IMR-90 (cell line): ENCODE measurements around the gene GCK. TPM values are rescaled to one million over a fixed set of nuclear protein-coding genes. Genes with fewer than 3 reads are reported as not detected.

Source experiments
- ATAC-seq: fragments of 200-7000 bp; cut with Tn5 transposase; 2 replicates; pipeline ENCODE4 v1.9.1; 2020; ENCODE audit warnings: low read depth, mild to moderate bottlenecking, moderate library complexity
- BruUV-seq: library from RNA; stranded (reverse); fragments of 400-500 nt; replicated peaks from 2 replicates; lab custom pipeline; 2021; lab: Mats Ljungman, UMichigan
- CTCF ChIA-PET: fragments of 300-600 bp; formaldehyde crosslinking; extraction: SDS; loops from one replicate; lab custom pipeline; 2021; ENCODE audit warnings: antibody characterized with exemption; lab: Yijun Ruan, JAX
- POLR2A ChIA-PET: fragments of 300-600 bp; sonication (Branson Sonifier 250); formaldehyde crosslinking; loops from one replicate; lab custom pipeline; 2022; ENCODE audit warnings: antibody characterized with exemption; ENCODE audit not compliant: unreplicated experiment; lab: Charles Lee
- DNase-seq: peaks from one replicate; pipeline ENCODE4 v3.0.0; 2013
- H2AFZ ChIP-seq: replicated peaks from 2 replicates; pipeline ENCODE3; 2013; ENCODE audit warnings: low read length, mild to moderate bottlenecking; ENCODE audit not compliant: poor library complexity
- H2AK5ac ChIP-seq: 2 replicates; pipeline ENCODE4 v1.6.1; 2013; ENCODE audit warnings: low read depth, low read length, inconsistent platforms
- H2AK9ac ChIP-seq: replicated peaks from 2 replicates; pipeline ENCODE3; 2013; ENCODE audit warnings: mild to moderate bottlenecking, low read depth, low read length, moderate library complexity; ENCODE audit not compliant: poor library complexity
- H2BK120ac ChIP-seq: 2 replicates; pipeline ENCODE4 v1.6.1; 2013; ENCODE audit warnings: low read depth, low read length, inconsistent platforms
- H2BK15ac ChIP-seq: 3 replicates; pipeline ENCODE4 v1.6.1; 2013; ENCODE audit warnings: low read depth, low read length, inconsistent platforms
- H2BK20ac ChIP-seq: 2 replicates; pipeline ENCODE4 v1.6.1; 2013; ENCODE audit warnings: low read depth, mild to moderate bottlenecking, inconsistent platforms, low read length, moderate library complexity
- H2BK5ac ChIP-seq: 2 replicates; pipeline ENCODE4 v1.6.1; 2013; ENCODE audit warnings: mild to moderate bottlenecking, low read depth, low read length, inconsistent platforms; ENCODE audit not compliant: poor library complexity, severe bottlenecking
- H3K14ac ChIP-seq: replicated peaks from 2 replicates; pipeline ENCODE4 v1.6.1; 2013; ENCODE audit warnings: low read depth, low read length, inconsistent platforms
- H3K18ac ChIP-seq: 2 replicates; pipeline ENCODE4 v1.6.1; 2013; ENCODE audit warnings: low read depth, low read length, control low read depth
- H3K23ac ChIP-seq: 2 replicates; pipeline ENCODE4 v1.6.1; 2013; ENCODE audit warnings: low read depth, low read length, inconsistent platforms
- H3K27ac ChIP-seq: 2 replicates; pipeline ENCODE4 v1.5.1; 2013; ENCODE audit warnings: mild to moderate bottlenecking, control low read depth, low read length; ENCODE audit not compliant: insufficient read depth
- H3K27me3 ChIP-seq: 2 replicates; pipeline ENCODE4 v1.6.1; 2013; ENCODE audit warnings: low read length; ENCODE audit not compliant: control insufficient read depth, insufficient read depth
- H3K36me3 ChIP-seq: 2 replicates; pipeline ENCODE4 v1.6.1; 2013; ENCODE audit warnings: low read length, mixed read lengths; ENCODE audit not compliant: control insufficient read depth, insufficient read depth
- H3K4ac ChIP-seq: 2 replicates; pipeline ENCODE4 v1.6.1; 2013; ENCODE audit warnings: low read depth, low read length, inconsistent platforms
- H3K4me1 ChIP-seq: 2 replicates; pipeline ENCODE4 v1.6.1; 2013; ENCODE audit warnings: low read length, mixed read lengths; ENCODE audit not compliant: control insufficient read depth, insufficient read depth
- H3K4me2 ChIP-seq: 2 replicates; pipeline ENCODE4 v1.6.1; 2013; ENCODE audit warnings: low read depth, mild to moderate bottlenecking, control low read depth, low read length, moderate library complexity
- H3K4me3 ChIP-seq: 2 replicates; pipeline ENCODE4 v1.5.1; 2013; ENCODE audit warnings: low read depth, mild to moderate bottlenecking, control low read depth, low read length, moderate library complexity; ENCODE audit not compliant: insufficient read depth
- H3K56ac ChIP-seq: 2 replicates; pipeline ENCODE4 v1.6.1; 2013; ENCODE audit warnings: low read length, inconsistent platforms; ENCODE audit not compliant: insufficient read depth; ENCODE audit errors: extremely low read depth
- H3K79me1 ChIP-seq, 2 experiments: 2 replicates each; pipeline ENCODE4 v1.6.1; 2013; ENCODE audit warnings: low read length in 2 of 2, inconsistent platforms in 1 of 2, low read depth in 1 of 2
- H3K9ac ChIP-seq: 2 replicates; pipeline ENCODE4 v1.6.1; 2013; ENCODE audit warnings: low read depth, low read length, control low read depth
- H3K9me1 ChIP-seq: 2 replicates; pipeline ENCODE4 v1.6.1; 2013; ENCODE audit warnings: low read length, inconsistent platforms; ENCODE audit not compliant: insufficient read depth
- H3K9me3 ChIP-seq: 2 replicates; pipeline ENCODE4 v1.6.1; 2013; ENCODE audit warnings: low read length; ENCODE audit not compliant: control insufficient read depth, insufficient read depth
- H4K20me1 ChIP-seq: 2 replicates; pipeline ENCODE4 v1.6.1; 2013; ENCODE audit warnings: low read length, inconsistent platforms; ENCODE audit not compliant: insufficient read depth
- H4K5ac ChIP-seq: 2 replicates; pipeline ENCODE4 v1.6.1; 2013; ENCODE audit warnings: mild to moderate bottlenecking, low read depth, low read length, control low read depth
- H4K8ac ChIP-seq, 2 experiments: 2 replicates each; pipeline ENCODE4 v1.6.1; 2013; ENCODE audit warnings: low read depth in 2 of 2, low read length in 2 of 2, control low read depth in 1 of 2, inconsistent platforms in 1 of 2
- H4K91ac ChIP-seq: 2 replicates; pipeline ENCODE4 v1.6.1; 2013; ENCODE audit warnings: low read depth, low read length, inconsistent platforms; ENCODE audit not compliant: insufficient read depth
- CEBPB ChIP-seq: IDR thresholded peaks from 2 replicates; pipeline ENCODE4 v1.6.1; 2012; ENCODE audit warnings: low read depth, low read length, improper control_type of control experiment
- CTCF ChIP-seq: conservative IDR thresholded peaks from 2 replicates; pipeline ENCODE4 v1.5.1; 2012; ENCODE audit warnings: mild to moderate bottlenecking, low read depth, low read length, improper control_type of control experiment
- MAZ ChIP-seq: IDR thresholded peaks from 2 replicates; pipeline ENCODE4 v1.6.1; 2012; ENCODE audit warnings: low read depth, mild to moderate bottlenecking, low read length, improper control_type of control experiment, moderate library complexity, borderline replicate concordance
- POLR2A ChIP-seq: IDR thresholded peaks from 2 replicates; pipeline ENCODE4 v1.6.1; 2012; ENCODE audit warnings: mild to moderate bottlenecking, low read depth, low read length
- RCOR1 ChIP-seq: IDR thresholded peaks from 2 replicates; pipeline ENCODE4 v1.6.1; 2012; ENCODE audit warnings: mild to moderate bottlenecking, low read length, improper control_type of control experiment; ENCODE audit not compliant: insufficient replicate concordance
- SMC3 ChIP-seq: fragments of 150-350 bp; IDR thresholded peaks from 2 replicates; pipeline ENCODE4 v1.6.1; 2016; ENCODE audit warnings: low read depth, mild to moderate bottlenecking, antibody characterized with exemption, low read length, moderate library complexity
- USF2 ChIP-seq: fragments of 150-350 bp; IDR thresholded peaks from 2 replicates; pipeline ENCODE4 v1.6.1; 2017; ENCODE audit warnings: mild to moderate bottlenecking, antibody characterized with exemption, low read length, low read depth
- WGBS, 2 experiments: methylation state at CpG; one replicate each; pipeline versions ENCODE4 v1.1.5 to v1.1.7; 2013; ENCODE audit warnings: missing lambda C conversion rate in 2 of 2; ENCODE audit not compliant: insufficient read length in 1 of 2; ENCODE audit errors: extremely low coverage in 2 of 2; 5-methylcytosine and 5-hydroxymethylcytosine counted together
- dilution Hi-C: fragments of 300-500 bp; cut with HindIII; formaldehyde crosslinking; loops from one replicate; pipeline ENCODE4 v1.14.3; 2018; ENCODE audit warnings: low sequenced_read_pairs; ENCODE audit not compliant: unreplicated experiment
- in situ Hi-C: fragments of 300-500 bp; cut with MboI; formaldehyde crosslinking; loops from 3 replicates; pipeline ENCODE4 v1.14.3; 2019; ENCODE audit warnings: low sequenced_read_pairs, inconsistent platforms, mixed read lengths
- intact Hi-C: fragments of 100-400 bp; cut with micrococcal nuclease; formaldehyde crosslinking; loops from 2 replicates; pipeline ENCODE4 v1.10.0; 2022
- polyA plus RNA-seq, 3 experiments: library from polyadenylated mRNA; depleted of rRNA; stranded (reverse); fragments of >200 nt; gene quantifications; 2 replicates each; pipeline ENCODE4 v1.2.3, GENCODE V29; 2012; ENCODE audit warnings: low replicate concordance in 1 of 3
- total RNA-seq: library from RNA; depleted of rRNA; stranded (reverse); fragments of >200 nt; gene quantifications from 2 replicates; pipeline ENCODE4 v1.2.3, GENCODE V29; 2012

The GCK gene
- total and polyA plus RNA-seq, 2 of the 4 experiments (the other 2 are of a cell fraction), result 0.14 to 0.18 TPM

- no peak overlapping the region for H4K91ac ChIP-seq
- H3K56ac ChIP-seq, result no peak overlapping the region
- H3K9me1 ChIP-seq, result no peaks in the 10 kb centered on the region
- no peak overlapping the region for H2BK5ac ChIP-seq
- no peak overlapping the region for H2BK120ac ChIP-seq
- H4K5ac ChIP-seq, result no peak overlapping the region
- no TSS peak for BruUV-seq
- intact Hi-C loops (no loop called here), dilution Hi-C loops (no loop called here), in situ Hi-C loops (no loop called here)
- no peak overlapping the region for H3K9ac ChIP-seq
- H4K20me1 ChIP-seq, result no peaks in the 10 kb centered on the region
- no peak overlapping the region for H3K4me2 ChIP-seq
- no peak overlapping the region for H2BK20ac ChIP-seq
- peaks cover 35% of the 10 kb centered on the region for H3K27me3 ChIP-seq
- TF ChIP-seq MAZ (no peak), CTCF (no peak), USF2 (no peak), SMC3 (no peak), RCOR1 (no peak), CEBPB (no peak), POLR2A (no peak)
- no peak overlapping the region for H4K8ac ChIP-seq
- no peak for ATAC-seq
- H3K4ac ChIP-seq, result no peak overlapping the region
- no peak for DNase-seq
- no peak overlapping the region for H3K18ac ChIP-seq
- CTCF ChIA-PET, result no interaction called here
- no peak overlapping the region for H2AK5ac ChIP-seq
- no peaks in the 10 kb centered on the region for H3K36me3 ChIP-seq
- H3K27ac ChIP-seq, result no peak overlapping the region
- WGBS, 2 experiments, result no CpG with 5 or more reads among the region's 6 CpGs
- no peak overlapping the region for H3K4me3 ChIP-seq
- H3K23ac ChIP-seq, result no peak overlapping the region
- H3K14ac ChIP-seq, result no peak overlapping the region
- H2AFZ ChIP-seq, result no peak overlapping the region
- H3K79me1 ChIP-seq, result no peaks in the 10 kb centered on the region
- no peak overlapping the region for H2BK15ac ChIP-seq
- peaks cover 5% of the 10 kb centered on the region; the same call in 1 of the 2 replicates for H3K9me3 ChIP-seq
- POLR2A ChIA-PET, result no interaction called here
- no peak overlapping the region for H2AK9ac ChIP-seq
- peaks cover 4% of the 10 kb centered on the region for H3K4me1 ChIP-seq
Observed at GRCh38 chr7:44172803-44173424, 16.3 kb downstream of the GCK start.
